Measurements from ENCODE around the gene VGLL4.
A peak's percentile ranks its signal among the peaks of the same experiment; 100 is the strongest.
"Not testable (repeated sequence)": the region's sequence is repeated elsewhere in the genome, so short reads cannot be mapped to it uniquely, and the experiment has no call there.

VGLL4 gene

GRCh38 chr3:11643605-11644087 lies at the start of gene VGLL4:
VGLL4 (minus strand) TSS chr3:11643915; CDS start chr3:11643518, 397 bp downstream.
- peak; percentile 87 for DNase-seq (ENCODE audit: low spot score)

- DNase-seq (ENCODE audit: low spot score), result no peak
Observed at GRCh38 chr3:11692532-11692813, 48.8 kb upstream of the VGLL4 start.

- no peak for DNase-seq (ENCODE audit: low spot score)
Observed at GRCh38 chr3:11691767-11692531, 48.2 kb upstream of the VGLL4 start.

GRCh38 chr3:11690863-11691766 lies 47.4 kb upstream of the VGLL4 start:
- DNase-seq (ENCODE audit: low spot score), result no peak

GRCh38 chr3:11689749-11690148 lies 46.0 kb upstream of the VGLL4 start:
- DNase-seq (ENCODE audit: low spot score), result no peak

- not testable (repeated sequence) for DNase-seq (ENCODE audit: low spot score)
Observed at GRCh38 chr3:11684980-11685379, 41.3 kb upstream of the VGLL4 start.

GRCh38 chr3:11680509-11680908 lies 36.8 kb upstream of the VGLL4 start:
- no peak for DNase-seq (ENCODE audit: low spot score)

GRCh38 chr3:11679964-11680363 lies 36.2 kb upstream of the VGLL4 start:
- no peak for DNase-seq (ENCODE audit: low spot score)

- no peak for DNase-seq (ENCODE audit: low spot score)
Observed at GRCh38 chr3:11672363-11672762, 28.6 kb upstream of the VGLL4 start.

GRCh38 chr3:11671648-11672100 lies 28.0 kb upstream of the VGLL4 start:
- no peak for DNase-seq (ENCODE audit: low spot score)

- DNase-seq (ENCODE audit: low spot score), result no peak
Observed at GRCh38 chr3:11668243-11669235, 24.8 kb upstream of the VGLL4 start.

GRCh38 chr3:11665331-11665730 lies 21.6 kb upstream of the VGLL4 start:
- DNase-seq (ENCODE audit: low spot score), result no peak

- DNase-seq (ENCODE audit: low spot score), result no peak
Observed at GRCh38 chr3:11662392-11662990, 18.8 kb upstream of the VGLL4 start.

- no peak for DNase-seq (ENCODE audit: low spot score)
Observed at GRCh38 chr3:11661827-11662226, 18.1 kb upstream of the VGLL4 start.

GRCh38 chr3:11661052-11661656 lies 17.4 kb upstream of the VGLL4 start:
- no peak for DNase-seq (ENCODE audit: low spot score)

GRCh38 chr3:11660242-11660641 lies 16.5 kb upstream of the VGLL4 start:
- DNase-seq (ENCODE audit: low spot score), result no peak

- no peak for DNase-seq (ENCODE audit: low spot score)
Observed at GRCh38 chr3:11658180-11658579, 14.5 kb upstream of the VGLL4 start.

- DNase-seq (ENCODE audit: low spot score), result peak; percentile 69
Observed at GRCh38 chr3:11655196-11655928, 11.6 kb upstream of the VGLL4 start.

GRCh38 chr3:11654166-11654565 lies 10.5 kb upstream of the VGLL4 start:
- DNase-seq (ENCODE audit: low spot score), result no peak

Measured in D341Med (cell line).